ENCODE data around the gene RPH3AL.

GRCh38 chr17:291587-291986 lies 61.0 kb downstream of the RPH3AL start:
- no peak for TF ChIP-seq CTCF (IDR thresholded peaks at IDR 0.05)
- TF ChIP-seq POLR2A (IDR thresholded peaks at IDR 0.05): no peak

Measured in testis (tissue), 2 donors.